ENCODE data around the gene AGT.

AGT gene

DNA sequence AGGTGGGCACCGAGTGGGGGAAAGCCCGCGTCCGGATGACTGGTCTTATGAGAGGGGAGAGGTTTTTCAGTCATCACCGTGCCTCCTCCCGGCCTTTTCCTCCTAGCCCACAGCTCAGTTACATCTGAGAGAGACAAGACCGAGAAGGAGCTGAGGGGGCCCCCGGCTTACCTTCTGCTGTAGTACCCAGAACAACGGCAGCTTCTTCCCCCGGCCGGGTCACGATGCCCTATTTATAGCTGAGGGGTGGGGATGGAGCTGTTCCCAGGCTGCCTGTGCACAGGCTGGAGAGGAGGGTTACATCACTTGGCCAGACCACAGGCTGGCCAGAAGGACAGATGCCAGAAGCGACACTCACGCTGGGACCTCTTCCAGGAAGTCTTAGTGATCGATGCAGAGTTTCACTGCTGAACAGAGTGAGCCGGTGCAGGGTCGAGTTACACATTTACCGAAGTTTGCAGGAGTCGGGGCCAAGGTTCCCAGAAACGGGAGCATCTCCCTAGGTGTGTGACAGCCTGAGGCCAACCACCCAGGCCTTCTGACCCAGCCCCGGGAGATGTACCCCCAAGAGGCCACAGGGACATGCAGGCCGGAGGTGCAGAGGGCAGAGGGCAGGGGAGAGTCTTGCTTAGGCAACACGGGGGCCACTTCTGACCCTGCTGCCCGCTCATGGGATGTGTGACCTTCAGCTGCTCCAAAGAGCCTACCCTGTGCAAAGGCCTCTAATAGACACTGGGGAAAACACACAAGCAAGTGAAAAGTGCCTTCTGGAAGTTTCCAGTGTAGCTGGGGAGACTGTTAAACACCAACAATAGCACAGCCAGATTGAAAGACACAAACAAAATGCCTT is at the start of gene AGT:
Gene AGT, minus strand, starts transcription at position 208 of the 850 bp plus-strand sequence. CDS start 3,299 bp downstream, outside the sequence.
- Histone ChIP-seq H3K9ac (ENCODE audit: low read depth, low read length) (no peak within 1 kb of the TSS), H3K9me3 (ENCODE audit: control insufficient read depth, insufficient read depth, low read length) (no peaks in the 10 kb centered on the region), H3K27ac (ENCODE audit: low read depth, low read length) (no peak within 1 kb of the TSS), H3K4me3 (ENCODE audit: low read depth, low read length) (no peak within 1 kb of the TSS), H3K36me3 (ENCODE audit: control insufficient read depth, insufficient read depth, low read length) (no peaks in the 10 kb centered on the region), H3K27me3 (ENCODE audit: control insufficient read depth, insufficient read depth, low read length) (no peaks in the 10 kb centered on the region), H3K4me1 (ENCODE audit: control insufficient read depth, insufficient read depth, low read length) (no peaks in the 10 kb centered on the region)

DNA sequence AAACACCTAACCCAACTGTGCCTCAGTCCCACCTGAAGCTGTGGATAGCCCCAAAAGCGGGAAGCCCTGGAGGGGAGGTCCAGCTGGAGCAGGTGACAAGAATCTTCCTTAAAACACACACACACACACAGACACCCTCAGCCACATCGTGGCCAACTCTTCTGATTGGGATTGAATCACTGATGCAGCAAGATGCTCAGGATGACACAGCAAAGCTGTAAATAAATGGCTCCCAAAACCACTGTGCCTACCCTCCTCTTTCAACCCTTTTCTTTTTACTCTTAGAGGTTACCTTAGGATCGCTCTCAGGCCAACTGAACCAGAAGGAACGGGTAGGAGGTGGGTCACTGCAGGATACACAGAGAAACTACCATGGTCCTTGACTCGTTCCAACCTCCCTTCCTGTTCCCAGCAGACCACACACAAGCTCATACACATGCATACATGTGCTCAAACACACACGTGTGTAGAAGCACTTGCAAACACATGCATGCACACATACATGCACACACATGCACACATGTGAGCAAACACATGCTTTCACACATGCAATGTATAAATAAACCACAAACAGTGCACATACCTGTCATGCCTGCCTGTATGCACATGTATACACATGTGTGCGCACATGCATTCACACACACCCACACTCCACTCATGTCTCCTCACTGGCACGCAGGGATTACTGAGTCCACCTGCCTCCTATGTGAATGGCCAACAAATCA is 47.7 kb upstream of the AGT start:
- no peaks in the 10 kb centered on the region for H3K36me3 ChIP-seq (ENCODE audit: control insufficient read depth, insufficient read depth, low read length)
- H3K27me3 ChIP-seq (ENCODE audit: control insufficient read depth, insufficient read depth, low read length) = no peaks in the 10 kb centered on the region
- H3K9ac ChIP-seq (ENCODE audit: low read depth, low read length) = no peak overlapping the region
- H3K27ac ChIP-seq (ENCODE audit: low read depth, low read length) = no peak overlapping the region
- no peaks in the 10 kb centered on the region for H3K4me1 ChIP-seq (ENCODE audit: control insufficient read depth, insufficient read depth, low read length)
- H3K9me3 ChIP-seq (ENCODE audit: control insufficient read depth, insufficient read depth, low read length) = no peaks in the 10 kb centered on the region
- no peak overlapping the region for H3K4me3 ChIP-seq (ENCODE audit: low read depth, low read length)

DNA sequence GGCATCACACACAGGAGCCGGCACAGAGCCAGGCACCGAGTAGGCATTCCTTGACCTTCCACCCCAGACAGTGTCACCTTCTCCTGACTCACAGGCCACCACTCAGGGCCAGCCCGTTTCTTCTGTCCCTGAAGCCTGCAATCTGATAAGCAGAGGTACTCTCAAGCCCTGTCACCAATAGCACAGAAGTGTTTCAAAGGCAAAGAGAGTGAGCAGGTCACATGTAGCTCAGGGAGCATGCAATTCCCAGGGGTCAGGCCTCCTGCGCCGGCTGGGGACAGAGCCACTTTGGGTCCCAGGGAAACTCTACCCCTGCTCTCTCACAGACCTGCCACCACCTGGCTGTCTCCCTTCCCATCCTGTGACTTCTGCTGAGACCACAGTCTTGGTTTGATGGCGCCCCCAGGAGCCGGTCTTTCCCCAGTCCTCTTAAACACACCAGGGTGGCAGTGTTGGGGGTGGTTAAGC is 46.5 kb upstream of the AGT start:
- H3K4me1 ChIP-seq (ENCODE audit: control insufficient read depth, insufficient read depth, low read length) = no peaks in the 10 kb centered on the region
- no peaks in the 10 kb centered on the region for H3K27me3 ChIP-seq (ENCODE audit: control insufficient read depth, insufficient read depth, low read length)
- no peak overlapping the region for H3K9ac ChIP-seq (ENCODE audit: low read depth, low read length)
- H3K27ac ChIP-seq (ENCODE audit: low read depth, low read length) = no peak overlapping the region
- H3K36me3 ChIP-seq (ENCODE audit: control insufficient read depth, insufficient read depth, low read length) = no peaks in the 10 kb centered on the region
- no peak overlapping the region for H3K4me3 ChIP-seq (ENCODE audit: low read depth, low read length)
- no peaks in the 10 kb centered on the region for H3K9me3 ChIP-seq (ENCODE audit: control insufficient read depth, insufficient read depth, low read length)

DNA sequence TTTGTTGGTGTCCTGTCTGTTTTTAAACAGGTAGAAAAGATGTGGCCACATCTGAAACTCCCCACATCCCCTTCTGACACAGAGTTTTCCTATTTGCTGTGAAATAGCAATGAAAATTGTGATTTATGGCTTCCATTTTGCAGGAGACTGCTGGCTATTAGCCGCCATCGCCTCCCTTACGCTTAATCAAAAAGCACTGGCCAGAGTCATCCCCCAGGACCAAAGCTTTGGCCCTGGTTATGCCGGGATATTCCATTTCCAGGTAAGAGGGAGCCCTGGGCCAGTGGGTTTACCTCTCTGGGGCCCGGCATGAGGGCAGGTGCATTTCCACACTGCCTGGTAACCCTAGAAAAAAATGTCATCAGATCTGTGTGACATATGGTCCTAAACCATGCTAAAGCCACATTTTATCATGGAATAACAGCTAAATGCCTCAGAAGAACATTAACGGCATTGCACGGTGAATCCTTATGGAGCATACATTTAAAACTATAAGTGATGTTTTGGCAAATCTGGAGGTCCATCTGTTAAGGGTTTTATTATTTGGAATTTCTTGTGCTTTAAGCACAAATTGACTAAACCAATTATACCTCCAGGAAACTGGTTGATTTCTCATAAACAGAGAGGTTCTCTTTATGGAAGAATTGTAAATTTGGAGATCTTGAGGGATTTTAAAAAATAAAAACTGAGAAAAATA is 45.6 kb upstream of the AGT start:
- Histone ChIP-seq H3K4me1 (ENCODE audit: control insufficient read depth, insufficient read depth, low read length) (no peaks in the 10 kb centered on the region), H3K9me3 (ENCODE audit: control insufficient read depth, insufficient read depth, low read length) (no peaks in the 10 kb centered on the region), H3K27ac (ENCODE audit: low read depth, low read length) (no peak overlapping the region), H3K27me3 (ENCODE audit: control insufficient read depth, insufficient read depth, low read length) (no peaks in the 10 kb centered on the region), H3K36me3 (ENCODE audit: control insufficient read depth, insufficient read depth, low read length) (no peaks in the 10 kb centered on the region), H3K9ac (ENCODE audit: low read depth, low read length) (no peak overlapping the region), H3K4me3 (ENCODE audit: low read depth, low read length) (no peak overlapping the region)

DNA sequence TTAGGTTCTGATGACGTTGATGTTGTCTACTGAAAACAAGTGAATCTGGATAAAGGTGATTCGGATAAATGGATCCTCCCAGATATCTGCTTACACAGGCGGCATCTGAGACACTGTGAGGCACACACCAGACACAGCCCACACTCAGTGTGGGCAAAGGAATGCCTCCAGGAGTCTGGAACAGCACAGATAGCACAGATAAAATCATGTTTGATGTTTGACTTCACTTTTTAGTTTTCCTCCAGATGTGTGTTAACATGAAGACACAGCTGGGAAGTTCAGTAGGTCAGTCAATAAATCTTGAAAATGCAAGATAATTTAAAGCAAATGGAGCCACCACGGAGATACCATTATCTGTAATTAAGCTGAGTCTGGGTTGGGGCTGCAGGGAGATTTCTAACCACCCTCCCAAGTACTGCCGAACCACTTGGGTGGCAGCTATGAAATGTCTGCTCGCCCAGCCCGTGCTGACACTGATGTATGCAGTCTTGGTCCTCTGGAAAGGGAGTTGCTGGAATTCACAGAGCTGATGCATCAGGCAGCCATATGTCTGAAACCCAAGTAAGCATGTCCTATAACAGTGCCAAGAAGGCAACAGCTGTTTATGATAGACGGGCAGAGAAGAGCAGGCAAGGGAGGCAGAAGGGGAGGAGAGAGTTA is 44.9 kb upstream of the AGT start:
- Histone ChIP-seq H3K9me3 (ENCODE audit: control insufficient read depth, insufficient read depth, low read length) (no peaks in the 10 kb centered on the region), H3K36me3 (ENCODE audit: control insufficient read depth, insufficient read depth, low read length) (no peaks in the 10 kb centered on the region), H3K4me1 (ENCODE audit: control insufficient read depth, insufficient read depth, low read length) (no peaks in the 10 kb centered on the region), H3K27me3 (ENCODE audit: control insufficient read depth, insufficient read depth, low read length) (no peaks in the 10 kb centered on the region), H3K27ac (ENCODE audit: low read depth, low read length) (no peak overlapping the region), H3K9ac (ENCODE audit: low read depth, low read length) (no peak overlapping the region), H3K4me3 (ENCODE audit: low read depth, low read length) (no peak overlapping the region)

DNA sequence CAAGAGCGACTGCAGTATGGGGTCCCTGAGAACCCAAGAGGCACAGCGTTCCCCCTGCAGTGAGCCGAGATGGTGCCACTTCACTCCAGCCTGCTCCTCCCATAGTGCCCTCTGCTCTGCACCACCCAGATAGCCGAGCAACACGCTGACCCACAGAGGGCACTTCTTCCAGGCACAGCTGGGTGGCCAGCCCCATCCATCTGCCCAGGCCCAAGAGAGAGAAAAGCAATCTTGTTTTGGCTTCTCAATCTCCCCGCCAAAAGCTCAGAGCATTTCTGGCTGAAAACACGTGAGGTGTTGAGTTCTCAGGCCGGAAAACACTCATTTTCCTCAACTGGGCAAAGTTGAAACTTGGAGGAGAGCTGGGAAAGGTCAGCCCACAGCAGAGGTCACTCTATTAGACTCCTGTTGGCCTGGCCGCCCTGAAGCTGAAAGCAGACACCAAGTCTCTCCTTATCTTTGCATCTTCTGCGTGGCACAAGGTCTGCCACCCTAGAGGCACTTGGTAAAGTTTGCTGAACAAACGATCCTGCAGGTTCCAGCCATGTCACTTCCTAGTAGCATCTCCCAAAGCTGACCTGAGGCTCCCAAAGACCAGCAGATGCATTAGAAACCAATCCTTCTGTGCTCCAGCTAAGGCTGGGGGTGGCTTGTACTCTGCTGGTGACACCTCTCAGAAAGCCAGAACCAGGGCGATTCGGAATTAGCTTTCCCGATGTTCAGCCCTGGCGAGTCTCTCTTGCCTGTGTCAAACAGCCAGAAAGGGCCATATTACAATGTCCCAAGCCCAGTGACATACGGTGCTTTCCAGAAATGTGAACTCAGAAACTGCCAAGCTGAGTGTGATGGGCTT is 44.2 kb upstream of the AGT start:
- no peaks in the 10 kb centered on the region for H3K27me3 ChIP-seq (ENCODE audit: control insufficient read depth, insufficient read depth, low read length)
- H3K9me3 ChIP-seq (ENCODE audit: control insufficient read depth, insufficient read depth, low read length) = no peaks in the 10 kb centered on the region
- no peak overlapping the region for H3K9ac ChIP-seq (ENCODE audit: low read depth, low read length)
- peaks cover 5% of the 10 kb centered on the region for H3K4me1 ChIP-seq (ENCODE audit: control insufficient read depth, insufficient read depth, low read length)
- H3K27ac ChIP-seq (ENCODE audit: low read depth, low read length) = no peak overlapping the region
- no peak overlapping the region for H3K4me3 ChIP-seq (ENCODE audit: low read depth, low read length)
- no peaks in the 10 kb centered on the region for H3K36me3 ChIP-seq (ENCODE audit: control insufficient read depth, insufficient read depth, low read length)

DNA sequence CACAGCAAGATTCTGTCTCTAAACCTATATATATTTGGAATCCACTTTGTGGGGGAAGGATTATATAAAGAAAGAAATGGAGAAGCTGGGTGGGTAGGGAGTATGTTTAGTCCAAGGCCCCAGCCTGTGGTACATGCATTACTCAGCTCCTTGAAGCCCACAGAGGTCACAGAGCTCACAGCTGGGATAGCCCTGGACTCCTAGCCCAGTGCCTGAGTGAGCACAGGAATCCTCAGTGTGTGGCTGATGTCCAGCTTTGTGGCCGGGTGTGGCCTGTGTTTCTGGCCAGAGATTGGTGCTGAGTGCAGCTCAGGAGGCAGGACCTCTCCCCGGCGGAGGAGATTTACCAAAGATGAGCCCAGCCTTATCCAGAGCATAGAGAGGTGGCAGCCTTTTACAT is 40.9 kb upstream of the AGT start:
- Histone ChIP-seq H3K27ac (ENCODE audit: low read depth, low read length) (no peak overlapping the region), H3K36me3 (ENCODE audit: control insufficient read depth, insufficient read depth, low read length) (no peaks in the 10 kb centered on the region), H3K9ac (ENCODE audit: low read depth, low read length) (no peak overlapping the region), H3K27me3 (ENCODE audit: control insufficient read depth, insufficient read depth, low read length) (no peaks in the 10 kb centered on the region), H3K4me3 (ENCODE audit: low read depth, low read length) (no peak overlapping the region), H3K4me1 (ENCODE audit: control insufficient read depth, insufficient read depth, low read length) (peaks cover 28% of the 10 kb centered on the region), H3K9me3 (ENCODE audit: control insufficient read depth, insufficient read depth, low read length) (no peaks in the 10 kb centered on the region)

DNA sequence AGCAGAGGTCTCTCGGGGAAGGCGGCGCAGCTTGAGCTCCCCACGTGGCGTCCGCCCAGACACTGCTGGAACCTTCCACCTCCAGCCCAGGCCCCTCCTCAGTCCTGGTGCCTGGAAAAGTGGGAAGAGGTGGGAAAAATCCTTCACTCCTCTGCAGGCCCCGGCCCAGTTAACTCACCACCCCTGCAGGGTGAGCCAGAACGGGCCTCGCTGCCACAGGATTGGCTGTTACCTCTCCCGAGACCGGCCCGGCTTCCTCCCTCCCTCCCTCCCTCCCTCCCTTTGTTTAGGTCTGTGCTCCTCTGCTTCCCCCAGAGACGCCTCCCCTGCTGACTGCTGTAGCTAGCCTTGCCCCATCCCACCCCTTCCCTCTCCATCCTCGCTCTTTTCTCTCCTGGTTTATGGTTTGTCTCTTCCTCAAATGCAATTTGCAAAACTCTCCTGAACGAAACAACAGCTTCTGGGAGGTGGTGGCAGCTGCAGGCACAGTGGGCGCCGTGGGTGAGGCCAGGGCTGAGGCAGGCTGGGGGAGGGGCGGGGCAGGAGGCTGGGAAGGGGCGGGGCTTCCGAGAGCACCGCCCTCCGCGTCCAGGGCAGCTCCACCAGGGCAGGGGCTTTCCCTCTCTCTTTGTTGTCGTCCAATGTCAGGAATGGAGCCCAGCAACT is 39.8 kb upstream of the AGT start:
- no peaks in the 10 kb centered on the region for H3K9me3 ChIP-seq (ENCODE audit: control insufficient read depth, insufficient read depth, low read length)
- peaks cover 32% of the 10 kb centered on the region for H3K4me1 ChIP-seq (ENCODE audit: control insufficient read depth, insufficient read depth, low read length)
- peak overlapping the region; percentile 60 for H3K9ac ChIP-seq (ENCODE audit: low read depth, low read length)
- H3K27ac ChIP-seq (ENCODE audit: low read depth, low read length) = peak overlapping the region; percentile 81
- no peaks in the 10 kb centered on the region for H3K36me3 ChIP-seq (ENCODE audit: control insufficient read depth, insufficient read depth, low read length)
- peak overlapping the region; percentile 58 for H3K4me3 ChIP-seq (ENCODE audit: low read depth, low read length)
- H3K27me3 ChIP-seq (ENCODE audit: control insufficient read depth, insufficient read depth, low read length) = no peaks in the 10 kb centered on the region

DNA sequence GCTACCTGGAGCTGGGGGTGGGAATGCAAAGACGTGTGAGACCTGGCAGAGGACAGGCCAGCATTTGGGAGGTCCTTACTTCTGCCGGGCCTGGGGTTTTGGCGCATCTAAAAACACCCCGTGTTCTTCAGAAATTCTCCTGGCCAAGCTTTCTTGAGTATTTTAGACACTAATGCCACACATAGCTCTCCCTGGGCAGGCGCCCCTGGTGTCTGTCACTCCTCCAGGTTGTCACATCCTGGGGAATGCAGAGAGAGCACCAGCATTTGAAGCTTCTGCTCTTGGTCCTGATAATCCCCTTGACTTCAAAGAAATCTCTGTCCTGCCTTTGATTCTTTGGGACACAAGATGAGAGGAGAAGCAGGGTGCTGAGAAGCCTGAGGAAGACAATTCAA is 39.3 kb upstream of the AGT start:
- H3K9me3 ChIP-seq (ENCODE audit: control insufficient read depth, insufficient read depth, low read length) = no peaks in the 10 kb centered on the region
- H3K27ac ChIP-seq (ENCODE audit: low read depth, low read length) = peak overlapping the region; percentile 81
- peaks cover 32% of the 10 kb centered on the region for H3K4me1 ChIP-seq (ENCODE audit: control insufficient read depth, insufficient read depth, low read length)
- H3K9ac ChIP-seq (ENCODE audit: low read depth, low read length) = peak overlapping the region; percentile 60; the same call in 1 of the 2 replicates
- H3K4me3 ChIP-seq (ENCODE audit: low read depth, low read length) = no peak overlapping the region
- H3K36me3 ChIP-seq (ENCODE audit: control insufficient read depth, insufficient read depth, low read length) = no peaks in the 10 kb centered on the region
- no peaks in the 10 kb centered on the region for H3K27me3 ChIP-seq (ENCODE audit: control insufficient read depth, insufficient read depth, low read length)
